Measurements from ENCODE around the gene MZB1.

The MZB1 gene

DNA sequence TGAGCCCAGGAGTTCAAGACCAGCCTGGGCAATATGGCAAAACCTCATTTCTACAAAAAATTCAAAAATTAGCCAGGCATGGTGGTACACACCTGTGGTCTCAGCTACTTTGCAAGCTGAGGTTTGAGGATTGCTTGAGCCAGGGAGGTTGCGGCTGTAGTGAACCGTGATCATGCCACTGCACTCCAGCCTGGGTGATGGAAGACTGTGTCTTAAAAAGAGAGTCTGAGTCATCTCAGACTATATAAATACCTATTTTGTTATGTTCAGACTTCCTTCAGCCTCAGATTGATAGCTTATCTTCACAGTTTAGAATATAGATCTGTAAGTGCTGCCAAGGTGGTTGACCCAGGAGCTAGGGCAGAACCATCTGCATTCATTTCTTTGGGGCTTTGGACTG is 49.7 kb downstream of the MZB1 start:
- in situ Hi-C loops (cut with MboI; ENCODE audit: low sequenced_read_pairs): no loop called here
